ENCODE results near the gene ZNF514. TPM values are rescaled to one million over a fixed set of nuclear protein-coding genes. Genes with fewer than 3 reads are reported as not detected.
A peak's percentile ranks its signal among the peaks of the same experiment; 100 is the strongest.

ZNF514 gene
- total RNA-seq, 1 donor from 2014 or later: 19.9 TPM

- peaks cover 16% of the 10 kb centered on the region for H3K36me3 ChIP-seq
- H3K27me3 ChIP-seq (ENCODE audit: low read depth): no peaks in the 10 kb centered on the region
- H3K27ac ChIP-seq: no peak overlapping the region
- no peak overlapping the region for H3K4me3 ChIP-seq
- no peak for TF ChIP-seq CTCF (IDR thresholded peaks at IDR 0.05)
- no peak for DNase-seq
- intact Hi-C loops (cut with DNase I): no loop called here
- ATAC-seq: no peak
- no peaks in the 10 kb centered on the region for H3K9me3 ChIP-seq
- no peaks in the 10 kb centered on the region for H3K4me1 ChIP-seq
Measured at GRCh38 chr2:95174031-95174542, 14.4 kb upstream of the ZNF514 start.

DNA sequence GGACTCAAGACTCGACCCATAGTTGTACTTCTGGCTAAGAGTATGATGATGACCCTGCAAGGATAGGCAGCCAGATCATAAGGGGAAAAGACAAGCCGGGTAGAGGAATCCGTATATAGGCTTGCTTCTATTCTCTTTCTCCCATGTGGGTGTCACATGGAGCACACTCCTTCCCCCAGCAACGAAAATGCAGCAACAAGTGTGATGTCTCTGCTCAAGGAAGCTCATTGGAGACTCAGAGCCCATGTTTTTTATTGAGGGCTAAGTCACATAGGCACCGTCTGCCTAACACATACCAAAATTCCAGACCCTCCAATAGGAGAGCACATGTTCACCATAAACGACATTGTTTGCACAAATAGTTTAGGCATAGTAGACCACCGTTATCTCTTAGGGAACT lies 12.3 kb upstream of the ZNF514 start:
- TF ChIP-seq CTCF (IDR thresholded peaks at IDR 0.05): no peak
- H3K4me1 ChIP-seq: no peaks in the 10 kb centered on the region
- H3K36me3 ChIP-seq: peaks cover 6% of the 10 kb centered on the region
- H3K27me3 ChIP-seq (ENCODE audit: low read depth): no peaks in the 10 kb centered on the region
- DNase-seq (no peak), ATAC-seq (no peak)
- H3K9me3 ChIP-seq: no peaks in the 10 kb centered on the region
- intact Hi-C loops (cut with DNase I): no loop called here
- H3K27ac ChIP-seq: no peak overlapping the region
- no peak overlapping the region for H3K4me3 ChIP-seq

DNA sequence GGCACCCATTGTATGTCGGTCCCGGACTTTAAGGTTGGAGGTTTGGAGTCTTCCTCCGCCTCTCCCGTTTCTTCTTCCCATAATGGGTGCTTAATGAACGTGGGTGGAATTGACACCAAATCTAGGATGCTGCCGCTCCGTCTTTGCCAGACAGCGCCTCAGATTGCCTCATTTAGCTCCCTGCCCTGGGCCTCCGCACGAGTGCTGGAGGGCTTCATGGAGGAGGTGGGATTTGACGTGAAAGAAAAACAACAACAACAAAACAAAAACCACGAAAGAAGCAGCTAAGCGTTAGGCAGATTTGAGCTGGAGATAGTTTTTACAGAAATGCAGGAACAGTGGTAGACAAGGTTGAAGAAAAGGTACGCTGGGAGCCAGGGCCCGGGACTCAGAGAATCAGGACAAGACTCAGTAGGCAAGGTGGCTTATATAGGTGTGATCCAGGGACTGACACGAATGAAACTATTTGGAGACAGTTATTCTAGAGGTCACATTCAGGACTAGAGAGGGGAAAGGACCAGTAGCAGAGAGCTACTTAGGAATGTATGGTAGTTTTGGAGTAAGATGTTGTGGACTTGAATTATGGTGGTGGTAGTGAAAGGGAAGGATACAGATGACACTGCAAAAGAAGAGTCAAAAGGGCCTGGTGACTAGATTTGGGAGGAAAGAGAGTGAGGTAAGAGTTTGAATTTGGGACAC lies 6.6 kb upstream of the ZNF514 start:
- intact Hi-C loops (cut with DNase I): no loop called here
- Histone ChIP-seq H3K4me1 (peaks cover 19% of the 10 kb centered on the region), H3K36me3 (no peaks in the 10 kb centered on the region), H3K4me3 (peak overlapping the region; percentile 84), H3K27me3 (ENCODE audit: low read depth) (no peaks in the 10 kb centered on the region), H3K27ac (peak overlapping the region; percentile 95), H3K9me3 (no peaks in the 10 kb centered on the region)
- ATAC-seq: no peak
- TF ChIP-seq CTCF (IDR thresholded peaks at IDR 0.05): no peak
- DNase-seq: no peak

GRCh38 chr2:95165371-95166064 lies 5.9 kb upstream of the ZNF514 start, which contains the start of gene ZNF2:
Gene ZNF2, plus strand, starts transcription at chr2:95165809. Its CDS starts 10,418 bp downstream, at chr2:95176227.
- peak within 1 kb of the TSS; percentile 95 for H3K27ac ChIP-seq
- ATAC-seq: peak; percentile 98 to 99
- intact Hi-C loops (cut with DNase I): no loop called here

GRCh38 chr2:95165030-95165370 lies 5.4 kb upstream of the ZNF514 start:
- DNase-seq (no peak), ATAC-seq (peak in 1 of 2 donors; percentile 42)
- H3K9me3 ChIP-seq: no peaks in the 10 kb centered on the region
- no peaks in the 10 kb centered on the region for H3K27me3 ChIP-seq (ENCODE audit: low read depth)
- peaks cover 19% of the 10 kb centered on the region for H3K4me1 ChIP-seq
- TF ChIP-seq CTCF (IDR thresholded peaks at IDR 0.05): no peak
- peak overlapping the region; percentile 95 for H3K27ac ChIP-seq
- intact Hi-C loops (cut with DNase I): no loop called here
- no peaks in the 10 kb centered on the region for H3K36me3 ChIP-seq
- peak overlapping the region; percentile 84 for H3K4me3 ChIP-seq

More at GRCh38 chr2:95165371-95166064, 5.9 kb upstream of the ZNF514 start, which contains the start of gene ZNF2:
- peak within 1 kb of the TSS; percentile 84 for H3K4me3 ChIP-seq
- peak; percentile 98 for DNase-seq
- no peaks in the 10 kb centered on the region for H3K9me3 ChIP-seq
- no peaks in the 10 kb centered on the region for H3K27me3 ChIP-seq (ENCODE audit: low read depth)
- H3K36me3 ChIP-seq: no peaks in the 10 kb centered on the region
- H3K4me1 ChIP-seq: peaks cover 19% of the 10 kb centered on the region
- TF ChIP-seq CTCF (IDR thresholded peaks at IDR 0.05): no peak

All from lower lobe of right lung (tissue), 2 donors.